Nephron progenitor cell (in vitro differentiated cells): Measurements from ENCODE around the gene TMPRSS11B.

Experiments
- DNase-seq: peaks from one replicate; pipeline ENCODE4 v3.0.0; 2021
- H3K27ac Mint-ChIP-seq: 2 replicates; pipeline ENCODE4 v1.8.0; 2021; ENCODE audit warnings: mild to moderate bottlenecking, moderate library complexity, mixed read lengths
- H3K27me3 Mint-ChIP-seq: 2 replicates; pipeline ENCODE4 v1.8.0; 2021; ENCODE audit warnings: mild to moderate bottlenecking, low read depth, mixed read lengths; ENCODE audit not compliant: poor library complexity
- H3K36me3 Mint-ChIP-seq: 2 replicates; pipeline ENCODE4 v1.8.0; 2021; ENCODE audit warnings: low read depth, mixed read lengths
- H3K4me1 Mint-ChIP-seq: 2 replicates; pipeline ENCODE4 v1.8.0; 2021; ENCODE audit warnings: mixed read lengths
- H3K4me3 Mint-ChIP-seq: 2 replicates; pipeline ENCODE4 v1.8.0; 2021; ENCODE audit warnings: mild to moderate bottlenecking, moderate library complexity, mixed read lengths
- H3K9me3 Mint-ChIP-seq: 2 replicates; pipeline ENCODE4 v1.8.0; 2021; ENCODE audit warnings: mild to moderate bottlenecking, moderate library complexity, mixed read lengths
- CTCF ChIP-seq: fragments of 200-600 bp; sonication (generic); IDR thresholded peaks from 2 replicates; pipeline ENCODE4 v1.5.0; 2021; ENCODE audit warnings: antibody characterized with exemption

The TMPRSS11B gene

DNA sequence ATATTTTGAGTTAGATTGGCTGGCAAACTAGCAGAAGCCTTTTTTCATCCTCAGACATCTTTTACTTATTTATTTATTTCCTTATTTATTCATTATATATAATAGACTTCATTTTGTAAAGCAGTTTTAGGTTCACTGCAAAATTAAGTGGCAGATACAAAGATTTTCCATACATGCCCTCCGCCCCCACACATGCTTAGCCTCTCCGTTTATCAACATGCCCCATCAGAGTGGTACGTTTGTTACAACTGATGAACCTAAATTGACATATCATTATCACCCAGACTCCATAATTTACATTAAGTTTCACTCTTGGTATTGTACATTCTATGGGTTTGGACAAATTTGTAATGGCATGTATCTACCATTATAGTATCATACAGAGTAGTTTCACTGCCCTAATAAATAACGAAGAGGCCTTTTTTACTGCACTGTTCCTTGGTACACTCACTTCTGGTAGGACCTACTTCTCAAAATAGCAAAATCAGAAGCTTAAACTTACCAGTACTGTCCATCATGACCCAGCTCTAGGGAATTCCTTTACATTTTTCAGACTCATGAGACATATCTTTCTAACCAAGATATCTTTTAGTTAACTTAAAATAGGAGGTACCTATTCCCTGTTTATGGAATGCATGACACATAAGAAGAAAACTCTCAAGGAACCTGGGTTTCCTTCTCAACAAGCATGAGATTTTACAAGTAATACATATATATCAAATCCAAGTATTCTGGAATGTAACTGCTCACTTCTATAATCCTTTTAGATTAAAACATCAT lies 4.8 kb upstream of the TMPRSS11B start:
- Mint-ChIP-seq H3K9me3 (no peaks in the 10 kb centered on the region), H3K36me3 (no peaks in the 10 kb centered on the region), H3K4me3 (no peak overlapping the region), H3K4me1 (no peaks in the 10 kb centered on the region), H3K27ac (no peak overlapping the region), H3K27me3 (no peaks in the 10 kb centered on the region)
- no peak for DNase-seq
- TF ChIP-seq CTCF: no peak

- no peak for DNase-seq
- Mint-ChIP-seq H3K4me1 (no peaks in the 10 kb centered on the region), H3K27ac (no peak overlapping the region), H3K36me3 (no peaks in the 10 kb centered on the region), H3K4me3 (no peak overlapping the region), H3K27me3 (no peaks in the 10 kb centered on the region), H3K9me3 (no peaks in the 10 kb centered on the region)
- TF ChIP-seq CTCF: no peak
Measured at GRCh38 chr4:68249434-68249833, 3.9 kb upstream of the TMPRSS11B start.

DNA sequence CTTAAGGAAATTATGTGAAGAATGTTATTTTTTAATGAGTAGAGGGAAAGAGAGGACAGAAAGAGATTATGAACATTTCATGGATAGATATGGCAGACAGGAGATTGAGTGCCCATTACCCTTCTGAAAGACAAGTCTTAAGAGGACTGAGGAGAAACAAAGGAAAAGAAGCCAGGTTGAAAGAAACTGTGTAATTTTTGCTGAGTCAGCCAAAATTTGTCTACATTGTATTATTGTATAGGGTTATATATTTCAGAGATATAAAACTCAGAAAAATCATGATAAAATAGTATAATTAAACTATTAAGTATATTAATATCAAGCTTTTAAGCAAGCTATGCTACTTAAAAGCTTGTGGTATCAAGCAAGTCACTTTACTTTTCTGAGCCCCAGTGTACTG lies 4.9 kb downstream of the TMPRSS11B start:
- H3K4me3 Mint-ChIP-seq: no peak overlapping the region
- no peak overlapping the region for H3K27ac Mint-ChIP-seq
- no peaks in the 10 kb centered on the region for H3K36me3 Mint-ChIP-seq
- no peak for TF ChIP-seq CTCF
- H3K27me3 Mint-ChIP-seq: peaks cover 5% of the 10 kb centered on the region
- H3K4me1 Mint-ChIP-seq: no peaks in the 10 kb centered on the region
- no peak for DNase-seq
- H3K9me3 Mint-ChIP-seq: no peaks in the 10 kb centered on the region

GRCh38 chr4:68228568-68228967 lies 16.9 kb downstream of the TMPRSS11B start:
- Mint-ChIP-seq H3K9me3 (no peaks in the 10 kb centered on the region), H3K36me3 (no peaks in the 10 kb centered on the region), H3K27ac (no peak overlapping the region), H3K4me1 (no peaks in the 10 kb centered on the region), H3K4me3 (no peak overlapping the region), H3K27me3 (no peaks in the 10 kb centered on the region)
- no peak for DNase-seq
- no peak for TF ChIP-seq CTCF

- no peaks in the 10 kb centered on the region for H3K36me3 Mint-ChIP-seq
- no peaks in the 10 kb centered on the region for H3K4me1 Mint-ChIP-seq
- no peak for DNase-seq
- H3K9me3 Mint-ChIP-seq: no peaks in the 10 kb centered on the region
- no peaks in the 10 kb centered on the region for H3K27me3 Mint-ChIP-seq
- no peak for TF ChIP-seq CTCF
- no peak overlapping the region for H3K4me3 Mint-ChIP-seq
- no peak overlapping the region for H3K27ac Mint-ChIP-seq
Measured at GRCh38 chr4:68218044-68218443, 27.4 kb downstream of the TMPRSS11B start.

GRCh38 chr4:68216501-68216900 lies 29.0 kb downstream of the TMPRSS11B start:
- Mint-ChIP-seq H3K4me3 (no peak overlapping the region), H3K4me1 (no peaks in the 10 kb centered on the region), H3K27ac (no peak overlapping the region), H3K9me3 (no peaks in the 10 kb centered on the region), H3K27me3 (no peaks in the 10 kb centered on the region), H3K36me3 (no peaks in the 10 kb centered on the region)
- no peak for TF ChIP-seq CTCF
- no peak for DNase-seq
